Activated T-helper 17 cell treated with anti-CD3 and anti-CD28 coated beads, Interleukin-2, amount 50 U/mL, for 72 hours (primary cell): ENCODE data around the gene DGKQ. TPM values are rescaled to one million over a fixed set of nuclear protein-coding genes. Genes with fewer than 3 reads are reported as not detected.

ENCODE experiments used
- ATAC-seq: fragments of 150-1000 bp; cut with Tn5 transposase; replicated peaks from 2 replicates; pipeline ENCODE4 v1.10.0; 2021; ENCODE audit warnings: mild to moderate bottlenecking, moderate library complexity
- H3K27ac Mint-ChIP-seq: one replicate; pipeline ENCODE4 v1.8.0; 2022; ENCODE audit warnings: mixed read lengths
- H3K27me3 Mint-ChIP-seq: one replicate; pipeline ENCODE4 v1.8.0; 2022; ENCODE audit warnings: mixed read lengths
- H3K36me3 Mint-ChIP-seq: one replicate; pipeline ENCODE4 v1.8.0; 2022; ENCODE audit warnings: low read depth, mild to moderate bottlenecking, mixed read lengths
- H3K4me1 Mint-ChIP-seq: one replicate; pipeline ENCODE4 v1.8.0; 2022; ENCODE audit warnings: mixed read lengths
- H3K4me3 Mint-ChIP-seq: one replicate; pipeline ENCODE4 v1.8.0; 2022; ENCODE audit warnings: mild to moderate bottlenecking, mixed read lengths
- H3K9me3 Mint-ChIP-seq: one replicate; pipeline ENCODE4 v1.8.0; 2022; ENCODE audit warnings: mixed read lengths
- total RNA-seq, 2 donors: library from RNA; stranded (reverse); gene quantifications; one replicate each; pipeline ENCODE4 v1.2.3, GENCODE V29; 2022

Gene DGKQ
- total RNA-seq, 2 donors from 2014 or later, result 4.8 to 9.0 TPM

- Mint-ChIP-seq H3K9me3 (no peaks in the 10 kb centered on the region), H3K4me3 (peak overlapping the region; percentile 29), H3K27me3 (peaks cover 7% of the 10 kb centered on the region), H3K27ac (no peak overlapping the region), H3K4me1 (peaks cover 4% of the 10 kb centered on the region), H3K36me3 (no peaks in the 10 kb centered on the region)
- no peak for ATAC-seq
Measured at GRCh38 chr4:1013225-1014073, 40.1 kb upstream of the DGKQ start.

- H3K27me3 Mint-ChIP-seq, result peaks cover 18% of the 10 kb centered on the region
- H3K27ac Mint-ChIP-seq, result no peak overlapping the region
- H3K4me3 Mint-ChIP-seq, result peak overlapping the region; percentile 19
- no peak for ATAC-seq
- no peaks in the 10 kb centered on the region for H3K9me3 Mint-ChIP-seq
- peaks cover 4% of the 10 kb centered on the region for H3K4me1 Mint-ChIP-seq
- H3K36me3 Mint-ChIP-seq, result no peaks in the 10 kb centered on the region
Measured at GRCh38 chr4:1012034-1012739, 38.8 kb upstream of the DGKQ start.

GRCh38 chr4:1011666-1012033 is 38.3 kb upstream of the DGKQ start:
- no peak for ATAC-seq
- Mint-ChIP-seq H3K4me3 (no peak overlapping the region), H3K27me3 (peaks cover 24% of the 10 kb centered on the region), H3K36me3 (no peaks in the 10 kb centered on the region), H3K4me1 (peaks cover 4% of the 10 kb centered on the region), H3K27ac (no peak overlapping the region), H3K9me3 (no peaks in the 10 kb centered on the region)

- H3K4me1 Mint-ChIP-seq, result peaks cover 4% of the 10 kb centered on the region
- no peaks in the 10 kb centered on the region for H3K9me3 Mint-ChIP-seq
- peak within 1 kb of the TSS; percentile 91 for H3K4me3 Mint-ChIP-seq
- peak within 1 kb of the TSS; percentile 88 for H3K27ac Mint-ChIP-seq
- peak; percentile 69 for ATAC-seq
- H3K36me3 Mint-ChIP-seq, result no peaks in the 10 kb centered on the region
- H3K27me3 Mint-ChIP-seq, result peaks cover 24% of the 10 kb centered on the region
Measured at GRCh38 chr4:1011022-1011665, 37.8 kb upstream of the DGKQ start, which contains the start of gene FGFRL1. Gene FGFRL1 (plus strand): TSS chr4:1011626. CDS start chr4:1012486, 860 bp downstream.

- Mint-ChIP-seq H3K36me3 (no peaks in the 10 kb centered on the region), H3K9me3 (no peaks in the 10 kb centered on the region), H3K27me3 (peaks cover 24% of the 10 kb centered on the region), H3K27ac (peak overlapping the region; percentile 88), H3K4me1 (peaks cover 4% of the 10 kb centered on the region), H3K4me3 (peak overlapping the region; percentile 91)
- ATAC-seq, result peak; percentile 60
Measured at GRCh38 chr4:1010395-1011021, 37.1 kb upstream of the DGKQ start.

GRCh38 chr4:1009542-1010394 is 36.4 kb upstream of the DGKQ start:
- Mint-ChIP-seq H3K27me3 (peaks cover 25% of the 10 kb centered on the region), H3K36me3 (no peaks in the 10 kb centered on the region), H3K9me3 (no peaks in the 10 kb centered on the region), H3K4me1 (peaks cover 4% of the 10 kb centered on the region), H3K27ac (peak overlapping the region; percentile 88), H3K4me3 (peak overlapping the region; percentile 91)
- peak; percentile 43 for ATAC-seq

- peaks cover 29% of the 10 kb centered on the region for H3K27me3 Mint-ChIP-seq
- ATAC-seq, result peak; percentile 11
- H3K9me3 Mint-ChIP-seq, result no peaks in the 10 kb centered on the region
- peaks cover 4% of the 10 kb centered on the region for H3K4me1 Mint-ChIP-seq
- H3K27ac Mint-ChIP-seq, result peak overlapping the region; percentile 37
- peak overlapping the region; percentile 67 for H3K4me3 Mint-ChIP-seq
- H3K36me3 Mint-ChIP-seq, result no peaks in the 10 kb centered on the region
Measured at GRCh38 chr4:1008840-1009541, 35.6 kb upstream of the DGKQ start.

- H3K4me1 Mint-ChIP-seq, result peaks cover 4% of the 10 kb centered on the region
- H3K27ac Mint-ChIP-seq, result no peak overlapping the region
- no peak overlapping the region for H3K4me3 Mint-ChIP-seq
- no peaks in the 10 kb centered on the region for H3K36me3 Mint-ChIP-seq
- peaks cover 29% of the 10 kb centered on the region for H3K27me3 Mint-ChIP-seq
- H3K9me3 Mint-ChIP-seq, result no peaks in the 10 kb centered on the region
- ATAC-seq, result no peak
Measured at GRCh38 chr4:1006856-1007255, 33.5 kb upstream of the DGKQ start.

- H3K4me3 Mint-ChIP-seq, result no peak overlapping the region
- H3K9me3 Mint-ChIP-seq, result no peaks in the 10 kb centered on the region
- H3K4me1 Mint-ChIP-seq, result no peaks in the 10 kb centered on the region
- no peak overlapping the region for H3K27ac Mint-ChIP-seq
- H3K36me3 Mint-ChIP-seq, result no peaks in the 10 kb centered on the region
- peaks cover 29% of the 10 kb centered on the region for H3K27me3 Mint-ChIP-seq
- no peak for ATAC-seq
Measured at GRCh38 chr4:1004557-1005485, 31.5 kb upstream of the DGKQ start.

GRCh38 chr4:1004071-1004418 is 30.7 kb upstream of the DGKQ start:
- no peaks in the 10 kb centered on the region for H3K36me3 Mint-ChIP-seq
- no peak overlapping the region for H3K4me3 Mint-ChIP-seq
- ATAC-seq, result no peak
- no peaks in the 10 kb centered on the region for H3K9me3 Mint-ChIP-seq
- H3K27ac Mint-ChIP-seq, result no peak overlapping the region
- H3K27me3 Mint-ChIP-seq, result peaks cover 32% of the 10 kb centered on the region
- no peaks in the 10 kb centered on the region for H3K4me1 Mint-ChIP-seq

GRCh38 chr4:1003271-1004070 is 30.1 kb upstream of the DGKQ start:
- Mint-ChIP-seq H3K27me3 (peaks cover 29% of the 10 kb centered on the region), H3K9me3 (no peaks in the 10 kb centered on the region), H3K36me3 (no peaks in the 10 kb centered on the region), H3K4me3 (no peak overlapping the region), H3K27ac (no peak overlapping the region), H3K4me1 (no peaks in the 10 kb centered on the region)
- no peak for ATAC-seq
